ENCODE measurements around the gene S100A14.

- TF ChIP-seq CTCF (IDR thresholded peaks at IDR 0.05) (no peak), POLR2A (IDR thresholded peaks at IDR 0.05) (no peak), POLR2AphosphoS5 (IDR thresholded peaks at IDR 0.05) (no peak)
Measured at GRCh38 chr1:153578936-153579335, 37.2 kb downstream of the S100A14 start.

Data from upper lobe of left lung (tissue), 4 donors.